NCI-H1417 treated with DMSO at 0.1 percent for 48 hours (cell line): ENCODE results near the gene PLET1.
"Not testable (repeated sequence)": the region's sequence is repeated elsewhere in the genome, so short reads cannot be mapped to it uniquely, and the experiment has no call there.

ENCODE experiments used
- DNase-seq: peaks from one replicate; lab custom pipeline; 2025; lab: John Stamatoyannopoulos, UW

Gene PLET1

DNA sequence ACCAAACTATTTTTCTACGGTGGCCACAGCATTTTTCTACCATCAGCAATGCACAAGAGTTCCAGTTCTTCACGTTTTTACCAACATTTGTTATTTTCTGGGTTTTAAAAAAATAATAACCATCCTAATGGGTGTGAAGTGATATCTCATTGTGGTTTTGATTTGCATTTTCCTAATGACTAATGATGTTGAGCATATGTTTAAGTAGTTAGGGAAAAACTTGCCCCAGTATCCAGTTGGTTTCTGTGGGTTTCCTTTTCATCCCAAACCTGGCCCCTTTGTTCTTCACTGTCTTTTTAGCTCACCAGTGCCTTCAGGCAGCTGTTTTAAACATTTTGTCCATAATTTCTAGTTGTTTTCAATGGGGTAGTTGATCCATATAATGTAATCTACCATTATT lies 49.1 kb downstream of the PLET1 start:
- no peak for DNase-seq

DNA sequence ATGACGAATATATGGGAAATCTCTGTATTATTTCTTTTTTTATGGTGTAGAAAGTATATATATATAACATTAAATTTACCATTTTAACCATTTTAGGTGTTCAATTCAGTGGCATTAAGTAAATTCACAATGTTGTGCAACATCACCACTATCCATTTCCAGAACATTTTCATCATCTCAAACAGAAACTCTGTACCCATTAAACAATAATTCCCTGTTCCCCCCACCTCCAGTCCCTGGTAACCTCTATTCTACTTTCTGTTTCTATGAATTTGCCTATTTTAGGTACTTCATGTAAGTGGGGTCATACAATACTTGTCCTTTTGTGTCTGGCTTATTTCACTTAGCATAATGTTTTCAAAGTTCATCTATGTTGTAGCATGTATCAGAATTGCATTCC lies 49.8 kb downstream of the PLET1 start:
- DNase-seq: no peak

DNA sequence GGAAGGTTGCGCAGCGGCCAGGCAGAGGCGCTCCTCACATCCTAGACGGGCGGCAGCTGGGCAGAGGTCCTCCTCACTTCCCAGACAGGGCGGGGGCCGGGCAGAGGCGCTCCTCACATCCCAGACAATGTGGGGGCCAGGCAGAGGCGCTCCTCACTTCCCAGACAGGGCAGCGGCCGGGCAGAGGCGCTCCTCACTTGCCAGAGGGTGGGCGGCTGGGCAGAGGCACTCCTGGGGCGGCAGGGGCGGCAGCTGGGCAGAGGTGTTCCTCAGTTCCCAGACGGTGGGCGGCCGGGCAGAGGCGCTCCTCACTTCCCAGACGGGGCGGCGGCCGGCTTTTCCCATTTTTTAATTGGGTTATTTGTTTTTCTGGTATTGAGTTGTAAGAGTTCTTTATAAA lies 54.6 kb downstream of the PLET1 start:
- no peak for DNase-seq

DNA sequence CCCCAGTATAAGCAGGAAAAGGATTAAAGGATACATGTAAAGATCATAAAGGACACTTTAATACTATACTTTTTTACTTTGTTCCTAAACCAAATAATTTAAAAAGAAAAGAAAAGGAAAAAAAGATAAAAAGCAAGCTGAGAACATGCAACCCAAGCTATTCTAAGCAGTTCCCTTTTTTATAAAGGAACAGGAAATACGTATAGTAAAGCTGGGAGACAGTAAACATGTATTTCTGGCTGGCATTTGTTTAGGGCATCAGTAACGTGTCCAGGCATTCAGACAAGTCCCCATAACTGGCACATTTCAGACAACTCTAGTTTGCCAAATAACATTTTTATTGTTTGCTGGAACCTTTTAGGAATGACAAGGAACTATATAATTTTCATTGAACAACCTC lies 60.4 kb downstream of the PLET1 start:
- DNase-seq: no peak

DNA sequence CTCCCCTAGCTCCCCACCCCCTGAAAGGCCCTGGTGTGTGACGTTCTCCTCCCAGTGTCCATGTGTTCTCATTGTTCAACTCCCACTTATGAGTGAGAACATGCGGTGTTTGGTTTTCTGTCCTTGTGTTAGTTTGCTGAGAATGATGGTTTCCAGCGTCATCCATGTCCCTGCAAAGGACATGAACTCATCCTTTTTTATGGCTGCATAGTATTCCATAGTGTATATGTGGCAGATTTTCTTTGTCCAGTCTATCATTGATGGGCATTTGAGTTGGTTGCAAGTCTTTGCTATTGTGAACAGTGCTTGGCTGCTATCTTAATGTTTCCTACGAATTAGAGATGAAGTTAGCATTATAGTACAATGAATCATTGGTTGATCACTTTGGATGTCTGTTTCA lies 61.6 kb downstream of the PLET1 start:
- DNase-seq: not testable (repeated sequence)
